HG03575 (cell line): Measurements from ENCODE around the gene ZNF668.

Experiments
- ATAC-seq: cut with Tn5 transposase; IDR thresholded peaks from one replicate; pipeline ENCODE4 v1.9.1; 2021; ENCODE audit not compliant: unreplicated experiment, insufficient number of reproducible peaks, low FRiP score; ENCODE audit errors: extremely low read depth

The ZNF668 gene

DNA sequence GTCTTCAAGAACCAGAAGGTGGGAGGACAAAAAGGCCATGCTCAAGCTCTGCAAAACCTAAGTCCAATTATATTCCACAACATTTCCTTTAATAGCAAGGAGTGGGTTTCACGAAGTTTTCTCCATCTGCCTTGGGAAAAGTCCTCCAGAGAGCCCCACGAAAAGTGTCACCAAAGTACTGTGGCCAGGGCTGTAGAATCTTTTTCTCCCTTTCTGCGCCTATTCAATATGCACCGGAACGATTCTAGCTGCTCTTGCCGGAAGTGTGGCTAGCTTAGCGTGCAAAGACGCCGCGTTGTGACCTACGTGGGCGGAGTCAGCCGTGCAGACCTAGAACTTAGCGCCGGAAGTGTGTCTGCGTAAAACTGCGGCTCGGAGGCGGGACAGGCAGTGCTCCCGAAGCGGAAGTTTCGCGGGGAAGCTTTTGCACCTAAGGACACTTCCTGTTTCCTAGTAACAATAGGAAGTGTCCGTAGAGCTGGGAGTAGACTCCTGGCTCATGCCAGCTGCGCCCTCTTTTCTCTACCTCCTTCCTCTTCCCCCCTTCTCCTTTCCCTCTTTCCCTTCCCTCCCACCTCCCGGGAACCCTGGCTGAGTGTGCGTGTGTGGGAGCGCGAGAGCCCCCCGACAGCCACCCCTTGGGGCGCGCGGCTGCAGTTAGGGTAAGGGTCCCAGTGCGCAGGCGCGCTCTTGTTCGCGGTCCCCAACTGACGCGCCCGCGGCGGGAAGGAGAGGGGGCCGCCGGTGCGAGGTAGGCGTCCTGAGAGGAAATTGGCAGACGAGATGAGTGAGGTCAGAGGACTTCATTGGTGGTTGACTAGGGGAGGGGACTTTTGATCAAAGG lies at the start of gene ZNF668, which contains the start of gene ZNF646:
Gene ZNF668 (minus strand): TSS at position 271 of the 844 bp plus-strand sequence. CDS start 9,781 bp downstream, outside the sequence.
Gene ZNF646 (plus strand): TSS at position 453 of the 844 bp plus-strand sequence. CDS start 1,903 bp downstream, outside the sequence.
- ATAC-seq, result peak; percentile 35

DNA sequence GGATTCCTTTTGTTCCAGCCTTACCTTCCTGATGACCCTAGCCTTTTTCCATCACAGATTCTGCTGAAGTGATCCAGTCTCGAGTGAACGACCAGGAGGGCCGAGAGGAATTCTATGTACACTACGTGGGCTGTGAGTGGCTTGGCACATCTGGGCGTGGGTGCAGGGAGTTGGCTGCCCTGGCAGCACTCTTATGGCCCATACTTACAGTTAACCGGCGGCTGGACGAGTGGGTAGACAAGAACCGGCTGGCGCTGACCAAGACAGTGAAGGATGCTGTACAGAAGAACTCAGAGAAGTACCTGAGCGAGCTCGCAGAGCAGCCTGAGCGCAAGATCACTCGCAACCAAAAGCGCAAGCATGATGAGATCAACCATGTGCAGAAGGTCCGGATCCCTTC lies 46.1 kb upstream of the ZNF668 start:
- ATAC-seq, result no peak

DNA sequence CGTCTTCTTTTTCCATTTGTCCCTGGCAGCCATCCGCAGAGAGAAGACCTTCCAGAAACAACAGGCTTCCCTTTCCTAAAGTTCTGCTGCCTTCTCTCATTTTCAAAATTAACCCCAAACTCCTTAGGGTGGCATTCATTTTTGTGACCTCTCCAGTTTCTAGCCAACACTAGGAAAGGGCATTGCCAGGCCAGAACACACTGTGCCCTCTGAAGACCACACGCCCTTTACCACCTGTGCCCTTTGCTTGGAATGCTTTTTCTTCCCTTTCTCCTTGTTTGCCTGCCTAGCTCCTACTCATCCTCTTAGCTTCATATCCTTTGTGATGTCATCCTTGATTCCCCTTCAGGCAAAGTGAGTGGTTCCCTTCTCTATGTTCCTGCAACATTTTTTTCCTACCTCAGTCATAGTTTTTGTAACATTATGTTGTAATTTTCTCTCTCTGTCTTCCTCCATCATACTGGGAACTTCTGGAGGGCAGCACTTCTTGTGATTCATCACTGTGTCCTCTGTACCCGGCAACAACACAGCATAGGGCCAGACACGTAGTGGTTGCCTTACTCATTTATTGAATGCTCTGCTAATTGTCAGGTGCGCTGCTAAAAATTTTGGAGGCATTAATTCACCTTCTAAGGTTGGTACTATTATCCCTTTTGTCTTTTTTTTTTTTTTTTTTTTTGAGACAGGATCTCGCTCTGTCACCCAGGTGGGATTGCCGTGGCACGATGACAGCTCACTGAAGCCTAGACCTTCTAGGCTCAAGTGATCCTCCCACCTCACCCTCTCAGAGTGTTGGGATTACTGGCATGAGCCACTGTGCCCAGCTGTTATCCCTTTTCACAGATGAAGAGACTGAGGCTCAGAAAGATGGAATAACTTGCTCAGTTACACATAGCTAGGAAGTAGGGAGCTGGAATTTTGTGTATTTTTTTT lies 44.4 kb upstream of the ZNF668 start:
- ATAC-seq, result no peak

DNA sequence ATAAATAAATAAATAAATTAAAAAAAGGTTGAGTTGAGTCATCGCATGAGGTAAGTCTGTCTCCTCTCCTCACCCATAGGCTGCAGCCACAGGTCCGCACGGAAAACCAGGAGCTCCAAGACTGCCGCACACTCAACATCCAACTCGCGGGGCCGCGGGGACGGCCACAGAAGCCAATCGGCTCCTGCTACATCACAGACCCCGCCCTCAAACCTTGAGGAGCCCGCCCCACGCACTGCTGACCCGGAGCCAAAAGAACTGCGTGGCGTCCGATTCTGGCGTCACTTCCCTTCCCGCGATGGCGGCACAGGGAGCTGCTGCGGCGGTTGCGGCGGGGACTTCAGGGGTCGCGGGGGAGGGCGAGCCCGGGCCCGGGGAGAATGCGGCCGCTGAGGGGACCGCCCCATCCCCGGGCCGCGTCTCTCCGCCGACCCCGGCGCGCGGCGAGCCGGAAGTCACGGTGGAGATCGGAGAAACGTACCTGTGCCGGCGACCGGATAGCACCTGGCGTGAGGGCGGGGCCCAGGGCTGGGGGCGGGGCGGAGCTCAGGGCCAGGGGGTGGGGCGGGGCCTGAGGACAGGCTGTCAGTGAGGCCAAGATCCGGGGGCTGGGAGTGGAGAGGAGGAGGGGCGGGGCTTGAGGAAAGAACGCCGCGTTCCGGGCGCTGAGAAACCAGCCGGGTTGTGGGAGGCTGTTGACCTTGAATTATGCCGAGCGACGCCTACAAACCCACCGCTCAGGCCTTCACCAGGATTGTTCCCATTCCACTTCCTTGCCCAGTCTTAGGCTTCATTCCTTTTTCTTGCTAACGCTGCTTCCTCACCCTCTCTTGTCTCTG lies 43.6 kb upstream of the ZNF668 start, which contains the start of gene KAT8:
Gene KAT8 (plus strand): TSS at position 281 of the 839 bp plus-strand sequence. CDS start 18 bp downstream, at position 299.
- ATAC-seq, result peak; percentile 49

DNA sequence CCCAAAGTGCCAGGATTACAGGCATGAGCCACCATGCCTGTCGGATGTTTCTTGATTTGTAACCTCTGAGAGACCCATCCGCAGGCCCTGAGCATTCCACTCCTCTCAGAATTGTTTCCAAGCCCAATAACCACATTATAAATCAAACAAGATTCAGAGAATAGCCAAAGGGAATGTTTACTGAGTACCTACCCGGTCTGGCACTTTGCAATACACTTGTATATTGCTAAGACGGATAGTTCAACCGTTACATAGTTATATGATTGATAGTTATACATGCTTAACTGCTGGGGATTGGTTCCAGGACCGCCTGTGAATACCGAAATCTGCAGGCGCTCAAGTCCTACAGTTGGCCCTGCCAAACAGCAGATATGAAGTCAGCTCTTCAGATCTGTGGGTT lies 40.4 kb upstream of the ZNF668 start:
- ATAC-seq, result no peak

DNA sequence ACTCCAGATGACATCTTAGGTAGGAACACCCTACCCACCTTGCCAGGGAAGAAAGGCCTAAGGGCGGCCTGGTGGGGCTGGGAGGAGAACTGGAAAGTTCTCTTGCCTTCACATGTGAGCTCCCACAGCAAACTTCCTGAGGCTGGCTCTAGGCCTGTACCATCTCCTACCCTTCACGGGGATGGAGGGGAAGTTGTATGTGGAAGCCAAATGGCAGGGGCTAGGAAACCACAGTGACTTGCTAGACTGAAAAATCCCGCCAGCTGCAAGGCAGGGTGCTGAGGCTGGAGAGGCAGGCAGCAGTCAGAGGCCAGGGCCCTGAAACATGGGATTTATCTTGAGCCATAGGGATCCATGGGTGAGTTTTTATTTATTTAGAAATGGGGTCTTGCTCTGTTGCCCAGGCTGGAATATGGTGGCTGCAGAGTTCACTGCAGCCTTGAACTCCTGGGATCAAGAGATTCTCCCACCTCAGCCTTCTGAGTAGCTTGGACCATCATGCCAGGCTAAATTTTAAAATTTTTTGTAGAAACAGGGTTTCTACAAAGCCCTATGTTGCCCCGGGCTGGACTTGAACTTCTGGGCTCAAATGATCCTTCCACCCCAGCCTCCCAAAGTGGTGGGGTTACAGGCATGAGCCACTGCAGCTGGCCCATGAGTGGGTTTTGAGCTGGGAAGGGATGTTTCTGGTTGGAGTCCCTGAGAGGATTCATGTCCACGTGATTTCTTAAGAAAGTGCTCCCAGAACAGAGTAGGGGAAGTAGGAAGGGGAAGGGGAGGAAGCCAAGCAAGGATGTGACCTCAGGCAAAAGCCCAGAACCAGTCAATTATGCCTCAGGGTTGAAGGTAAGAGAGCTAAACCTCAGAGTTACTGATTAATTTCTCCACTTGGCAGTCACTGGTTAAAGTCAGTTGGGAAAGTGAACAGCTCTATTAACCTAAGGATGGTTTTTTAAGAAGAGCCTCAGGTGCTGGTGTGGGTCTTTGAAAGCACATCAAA lies 39.4 kb upstream of the ZNF668 start:
- ATAC-seq, result no peak

DNA sequence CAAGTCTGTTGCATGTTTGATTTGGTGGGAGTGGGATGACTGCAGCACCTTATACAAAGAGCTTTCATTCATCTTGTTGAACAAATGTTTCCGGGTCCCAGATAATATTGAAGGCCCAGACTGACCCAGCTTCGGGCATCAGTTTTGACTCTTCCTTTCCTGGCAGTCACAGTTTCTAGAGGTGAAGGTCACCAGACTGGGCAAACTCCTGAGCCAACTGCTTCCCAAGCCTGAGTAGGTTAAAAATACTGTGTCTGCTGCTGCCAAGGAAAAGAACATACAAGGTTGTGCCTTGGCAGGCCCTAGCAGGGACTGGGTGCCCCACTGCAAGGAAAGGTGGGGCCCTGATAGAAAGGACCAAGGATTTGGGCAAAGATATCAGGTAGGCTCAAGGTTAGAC lies 38.7 kb upstream of the ZNF668 start:
- ATAC-seq, result no peak

DNA sequence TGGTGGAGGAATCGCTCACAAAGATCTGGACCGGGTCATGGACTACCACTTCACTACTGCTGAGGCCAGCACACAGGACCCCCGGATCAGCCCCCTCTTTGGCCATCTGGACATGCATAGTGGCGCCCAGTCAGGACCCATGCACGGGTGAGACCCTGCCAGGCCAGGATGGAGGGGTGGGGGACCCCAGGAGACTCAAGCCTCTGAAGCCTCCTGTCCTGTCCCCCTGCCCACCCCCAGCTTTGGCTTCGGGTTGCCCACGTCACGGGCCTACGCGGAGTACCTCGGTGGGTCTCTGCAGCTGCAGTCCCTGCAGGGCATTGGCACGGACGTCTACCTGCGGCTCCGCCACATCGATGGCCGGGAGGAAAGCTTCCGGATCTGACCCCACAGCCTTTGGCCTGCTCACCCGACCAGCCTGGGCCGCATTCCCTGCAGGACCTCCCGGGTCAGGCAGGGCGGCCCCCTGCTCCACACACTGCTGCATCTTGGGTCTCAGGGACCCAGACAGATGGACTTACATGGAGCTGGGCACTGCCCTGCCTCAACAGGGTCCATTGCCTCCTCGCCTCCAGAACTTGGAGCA lies 37.9 kb upstream of the ZNF668 start:
- no peak for ATAC-seq

DNA sequence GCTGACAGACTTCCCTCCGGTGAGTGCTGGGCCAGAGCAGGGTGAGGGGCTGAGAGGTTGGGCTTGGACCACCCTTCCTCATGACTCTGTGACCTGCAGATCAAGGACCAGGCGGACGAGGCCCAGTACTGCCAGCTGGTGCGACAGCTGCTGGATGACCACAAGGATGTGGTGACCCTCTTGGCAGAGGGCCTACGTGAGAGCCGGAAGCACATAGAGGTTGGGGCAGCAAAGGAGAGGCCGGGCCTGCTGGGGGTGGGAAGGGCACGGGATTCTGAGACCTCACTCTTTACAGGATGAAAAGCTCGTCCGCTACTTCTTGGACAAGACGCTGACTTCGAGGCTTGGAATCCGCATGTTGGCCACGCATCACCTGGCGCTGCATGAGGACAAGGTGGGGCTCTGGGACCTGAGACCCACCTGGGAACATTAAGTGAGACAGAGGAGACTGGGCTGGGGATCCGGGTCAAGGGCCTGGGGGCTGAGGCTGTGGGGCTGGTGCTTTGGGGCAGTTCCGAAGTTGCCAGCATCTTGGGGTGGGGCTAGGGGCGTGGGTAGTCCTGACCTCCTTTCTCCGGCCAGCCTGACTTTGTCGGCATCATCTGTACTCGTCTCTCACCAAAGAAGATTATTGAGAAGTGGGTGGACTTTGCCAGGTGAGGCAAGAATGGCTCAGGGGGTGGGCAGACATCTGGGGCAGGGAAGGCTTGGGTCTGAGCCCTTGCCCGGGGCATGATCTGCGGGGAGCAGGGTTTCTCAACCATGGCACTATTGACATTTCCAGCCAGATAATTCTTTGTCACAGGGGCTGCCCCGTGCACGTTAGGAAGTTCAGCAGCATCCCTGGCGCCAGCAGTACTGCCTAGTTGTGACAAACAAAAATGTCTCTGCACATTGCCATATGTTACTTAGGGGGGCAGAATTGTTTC lies 36.3 kb upstream of the ZNF668 start:
- no peak for ATAC-seq

DNA sequence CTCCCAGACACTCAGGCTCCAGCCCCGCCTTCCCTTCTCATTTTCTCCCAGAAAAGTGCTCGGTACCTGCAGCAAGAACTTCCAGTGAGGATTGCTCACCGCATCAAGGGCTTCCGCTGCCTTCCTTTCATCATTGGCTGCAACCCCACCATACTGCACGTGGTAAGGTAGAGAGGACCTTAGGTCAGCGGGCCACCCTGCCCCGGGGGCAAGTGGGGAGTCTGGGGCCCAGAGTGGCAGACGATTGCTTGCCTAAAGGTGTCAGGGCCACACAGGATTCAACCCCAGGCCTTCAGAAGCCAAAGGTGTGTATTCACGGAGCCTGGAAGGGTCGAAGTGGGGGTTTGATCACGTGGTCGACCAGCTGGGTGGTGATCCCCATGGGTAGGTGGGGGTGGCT lies 35.6 kb upstream of the ZNF668 start:
- ATAC-seq, result no peak

DNA sequence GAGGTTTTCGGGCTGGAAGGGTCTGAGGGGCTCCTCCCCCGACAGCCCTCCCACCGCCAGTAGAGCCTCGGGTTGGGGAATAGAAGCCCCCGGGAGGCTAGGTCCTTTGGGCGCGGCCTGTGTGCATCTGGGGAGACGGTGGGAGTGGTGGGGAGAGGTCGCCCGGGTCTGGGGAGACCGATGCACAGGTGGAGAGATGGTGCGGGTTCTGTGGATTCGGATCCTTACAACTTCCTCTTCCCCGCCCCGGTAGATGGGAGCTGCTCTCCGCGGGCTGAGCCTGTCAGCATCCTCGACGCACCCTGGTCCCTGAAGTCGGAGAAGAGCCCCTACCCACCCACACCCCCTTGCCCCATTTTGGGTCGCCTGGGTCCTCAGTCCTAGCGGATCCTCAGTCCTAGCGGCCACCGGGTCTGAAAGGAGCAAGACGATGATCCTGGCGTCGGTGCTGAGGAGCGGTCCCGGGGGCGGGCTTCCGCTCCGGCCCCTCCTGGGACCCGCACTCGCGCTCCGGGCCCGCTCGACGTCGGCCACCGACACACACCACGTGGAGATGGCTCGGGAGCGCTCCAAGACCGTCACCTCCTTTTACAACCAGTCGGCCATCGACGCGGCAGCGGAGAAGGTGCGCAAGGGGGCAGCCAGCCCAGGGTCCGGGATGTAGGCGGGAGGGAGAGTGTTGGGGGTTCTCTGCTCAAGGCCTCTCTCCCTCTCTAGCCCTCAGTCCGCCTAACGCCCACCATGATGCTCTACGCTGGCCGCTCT lies 34.9 kb upstream of the ZNF668 start:
- ATAC-seq, result no peak

DNA sequence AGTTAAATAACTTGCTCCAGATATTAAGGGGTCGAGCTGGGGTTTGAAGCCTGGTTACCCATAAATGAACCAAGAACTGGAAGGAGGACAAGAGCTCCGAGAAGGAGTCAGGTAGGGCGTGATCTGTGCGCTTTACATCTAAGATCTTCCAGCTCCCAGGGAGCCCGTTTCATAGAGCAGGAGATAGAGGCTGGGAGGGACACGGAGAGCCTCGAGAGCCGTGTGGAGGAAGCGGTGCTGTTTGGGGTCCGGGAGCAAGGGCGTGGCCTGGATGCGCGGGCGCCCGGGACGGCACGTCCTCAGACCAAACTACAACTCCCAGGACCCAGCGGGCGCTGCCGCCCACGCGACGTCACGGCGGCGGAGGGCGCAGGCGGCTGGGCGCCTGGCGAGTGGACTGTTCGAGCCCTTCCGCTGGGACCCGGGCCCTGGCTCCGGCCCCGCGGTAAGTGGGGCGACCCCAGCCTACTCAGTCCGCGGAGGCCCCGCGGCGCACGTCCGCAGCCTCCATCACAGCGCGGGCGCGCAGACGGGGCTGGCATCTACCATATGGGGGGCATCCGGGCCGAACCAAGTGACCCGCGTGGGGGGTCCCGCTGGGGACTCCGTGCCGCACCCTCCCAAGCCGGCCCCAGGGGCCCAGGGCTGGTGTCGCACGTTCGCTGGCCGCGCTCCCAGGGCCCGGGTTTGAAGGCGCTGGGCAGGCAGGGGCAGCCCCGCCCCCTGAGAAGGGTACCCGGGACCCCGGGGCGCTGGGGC lies 34.2 kb upstream of the ZNF668 start, which contains the start of gene BCKDK:
Gene BCKDK (plus strand): TSS at position 352 of the 759 bp plus-strand sequence. CDS start 838 bp downstream, outside the sequence.
- ATAC-seq, result no peak

DNA sequence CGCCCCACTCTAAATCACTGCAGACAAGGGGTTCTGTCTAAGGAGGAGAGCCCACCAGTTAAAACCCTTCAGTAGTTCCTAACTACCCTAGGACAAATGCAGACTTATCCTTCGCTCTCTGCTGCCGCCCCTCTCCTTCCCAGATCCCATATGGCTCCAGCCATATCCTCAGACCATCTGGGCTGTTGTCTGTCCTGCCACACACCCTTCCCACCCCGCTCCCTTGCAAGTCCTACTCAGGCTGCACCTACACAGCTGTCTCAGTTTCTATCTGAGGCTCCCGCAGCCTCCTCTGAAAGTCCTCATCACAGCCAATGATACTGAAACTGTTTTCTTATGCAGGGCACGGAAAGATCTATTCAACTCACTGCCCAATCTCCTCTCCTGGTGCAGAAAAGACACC lies 33.4 kb upstream of the ZNF668 start:
- ATAC-seq, result no peak

DNA sequence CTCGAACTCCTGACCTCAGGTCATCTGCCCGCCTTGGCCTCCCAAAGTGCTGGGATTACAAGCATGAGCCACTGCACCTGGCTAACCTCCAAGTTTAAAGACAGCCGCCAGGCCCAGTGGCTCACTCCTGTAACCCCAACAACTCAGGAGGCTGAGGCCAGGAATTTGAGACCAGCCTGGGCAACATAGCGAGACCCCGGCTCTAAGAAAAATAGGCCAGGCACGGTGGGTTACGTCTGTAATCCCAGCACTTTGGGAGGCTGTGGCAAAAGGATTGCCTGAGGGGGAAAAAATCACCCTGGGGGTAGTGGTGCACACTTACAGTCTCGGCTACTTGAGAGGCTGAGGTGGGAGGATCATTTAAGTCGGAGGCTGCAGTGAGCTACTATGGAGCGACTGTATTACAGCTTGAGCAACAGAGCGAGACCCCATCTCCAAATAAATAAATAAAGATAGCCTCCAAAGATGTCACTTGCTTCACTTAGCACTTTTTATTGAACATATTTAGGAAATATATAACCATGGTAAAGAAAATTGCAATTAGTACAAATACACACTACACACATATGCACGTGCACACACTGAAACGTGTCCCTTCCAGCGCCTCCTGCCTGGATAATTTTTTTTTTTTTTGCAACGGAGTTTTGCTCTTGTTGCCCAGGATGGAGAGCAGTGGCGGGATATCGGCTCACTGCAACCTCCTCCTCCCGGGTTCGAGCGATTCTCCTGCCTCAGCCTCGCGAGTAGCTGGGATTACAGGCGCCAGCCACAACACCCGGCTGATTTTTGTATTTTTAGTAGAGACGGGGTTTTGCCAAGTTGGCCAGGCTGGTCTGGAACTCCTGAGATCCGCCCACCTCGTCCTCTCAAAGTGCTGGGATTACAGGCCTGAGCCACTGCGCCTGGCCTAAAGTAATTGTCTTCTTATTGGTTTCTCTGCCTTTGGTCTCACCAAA lies 32.7 kb upstream of the ZNF668 start:
- ATAC-seq, result no peak
